ENCODE results near the gene GOLGA8J. TPM values are rescaled to one million over a fixed set of nuclear protein-coding genes. Genes with fewer than 3 reads are reported as not detected.

The GOLGA8J gene
- total and polyA plus RNA-seq, 10 of the 15 experiments (the other 5 are each of a cell fraction or from before 2014, with no cell fraction given): 0.23 TPM; not detected in 9

- intact Hi-C loops (cut with micrococcal nuclease; ENCODE audit: unreplicated experiment) (no loop called here), in situ Hi-C loops (cut with MboI) (no loop called here)
- ChIA-PET CTCF (no interaction called here), POLR2A (no interaction called here), RAD21 (ENCODE audit: unreplicated experiment) (no interaction called here), SMC1A (ENCODE audit: uncharacterized antibody, unreplicated experiment) (no interaction called here)
- Histone ChIP-seq H3K4me3 (no peak overlapping the region), H3K36me3 (ENCODE audit: control insufficient read depth in 2 of 2, insufficient read depth in 2 of 2, low read length in 1 of 2) (no peaks in the 10 kb centered on the region), H2AFZ (ENCODE audit: control insufficient read depth, low read depth, low read length) (no peak overlapping the region), H3K4me2 (ENCODE audit: control insufficient read depth, insufficient read depth) (no peak overlapping the region), H3K9me3 (replicated peaks; ENCODE audit: control insufficient read depth, insufficient read depth, low read length) (no peaks in the 10 kb centered on the region), H4K20me1 (ENCODE audit: control insufficient read depth, insufficient read depth) (no peaks in the 10 kb centered on the region), H3K4me1 (ENCODE audit: control insufficient read depth, insufficient read depth, low read length) (no peaks in the 10 kb centered on the region), H3K27ac (ENCODE audit: control insufficient read depth, insufficient read depth) (no peak overlapping the region), H3K79me2 (ENCODE audit: control insufficient read depth, insufficient read depth, low read length) (no peaks in the 10 kb centered on the region), H3K9ac (ENCODE audit: control insufficient read depth, insufficient read depth, low read length) (no peak overlapping the region), H3K27me3 (replicated peaks in 1 of 2; ENCODE audit: control insufficient read depth in 2 of 2, insufficient read depth in 2 of 2, low read length in 1 of 2) (no peaks in the 10 kb centered on the region)
- DNase-seq (ENCODE audit: low read depth, low spot score) (no peak), ATAC-seq (no peak), FAIRE-seq (no peak)
- 32% methylated on average over 4 of the region's 4 CpGs for WGBS (ENCODE audit: insufficient coverage, insufficient replicate concordance, low lambda C conversion rate, missing lambda C conversion rate)
- TF ChIP-seq FOS (IDR thresholded peaks at IDR 0.05; ENCODE audit: borderline replicate concordance, extremely low read depth, insufficient read length) (no peak), IRF3 (IDR thresholded peaks at IDR 0.05) (no peak), BHLHE40 (IDR thresholded peaks at IDR 0.05; ENCODE audit: borderline replicate concordance in 1 of 2, low read depth in 2 of 2, low read length in 1 of 2) (no peak)
- no TSS peak for BruUV-seq (replicated peaks)
These were observed 40.2 kb upstream of the GOLGA8J start for GRCh38 chr15:30042556-30042955.

- peak in 1 of 3 experiments; percentile 6; a peak in 1 of 6 replicates for TF ChIP-seq CTCF (IDR thresholded peaks at IDR 0.05 in 2 of 3, conservative IDR thresholded peaks at IDR 0.05 in 1 of 3; ENCODE audit: control insufficient read depth in 2 of 3, extremely low read depth in 1 of 3, insufficient read depth in 1 of 3, low read depth in 3 of 3, low read length in 3 of 3)
- TF ChIP-seq FOXK2 (IDR thresholded peaks at IDR 0.05): no peak
- TF ChIP-seq ZBTB4 (CRISPR knock-in tag; IDR thresholded peaks at IDR 0.05): no peak
- in situ Hi-C loops (cut with MboI): no loop called here
- intact Hi-C loops (cut with micrococcal nuclease; ENCODE audit: unreplicated experiment): no loop called here
- ChIA-PET CTCF (no interaction called here), POLR2A (no interaction called here), RAD21 (ENCODE audit: unreplicated experiment) (no interaction called here), SMC1A (ENCODE audit: uncharacterized antibody, unreplicated experiment) (no interaction called here)
- Histone ChIP-seq H3K4me1 (ENCODE audit: control insufficient read depth, insufficient read depth, low read length) (no peaks in the 10 kb centered on the region), H3K36me3 (ENCODE audit: control insufficient read depth in 2 of 2, insufficient read depth in 2 of 2, low read length in 1 of 2) (no peaks in the 10 kb centered on the region), H3K27me3 (replicated peaks in 1 of 2; ENCODE audit: control insufficient read depth in 2 of 2, insufficient read depth in 2 of 2, low read length in 1 of 2) (no peaks in the 10 kb centered on the region; a peak in 1 of 4 replicates), H3K9me3 (replicated peaks; ENCODE audit: control insufficient read depth, insufficient read depth, low read length) (no peaks in the 10 kb centered on the region), H4K20me1 (ENCODE audit: control insufficient read depth, insufficient read depth) (no peaks in the 10 kb centered on the region), H3K4me2 (ENCODE audit: control insufficient read depth, insufficient read depth) (no peak overlapping the region), H3K4me3 (no peak overlapping the region), H3K9ac (ENCODE audit: control insufficient read depth, insufficient read depth, low read length) (no peak overlapping the region), H3K27ac (ENCODE audit: control insufficient read depth, insufficient read depth) (no peak overlapping the region), H3K79me2 (ENCODE audit: control insufficient read depth, insufficient read depth, low read length) (no peaks in the 10 kb centered on the region), H2AFZ (ENCODE audit: control insufficient read depth, low read depth, low read length) (no peak overlapping the region)
- WGBS (ENCODE audit: insufficient coverage, insufficient replicate concordance, low lambda C conversion rate, missing lambda C conversion rate): 18% methylated on average over 2 of the region's 2 CpGs
- ATAC-seq (no peak), FAIRE-seq (no peak), DNase-seq (ENCODE audit: low read depth, low spot score) (no peak)
- BruUV-seq (replicated peaks): no TSS peak
These were observed 39.5 kb upstream of the GOLGA8J start for GRCh38 chr15:30043211-30043655.

Measured in GM12878 (cell line).